Measurements from ENCODE around the gene SH3RF1.

DNA sequence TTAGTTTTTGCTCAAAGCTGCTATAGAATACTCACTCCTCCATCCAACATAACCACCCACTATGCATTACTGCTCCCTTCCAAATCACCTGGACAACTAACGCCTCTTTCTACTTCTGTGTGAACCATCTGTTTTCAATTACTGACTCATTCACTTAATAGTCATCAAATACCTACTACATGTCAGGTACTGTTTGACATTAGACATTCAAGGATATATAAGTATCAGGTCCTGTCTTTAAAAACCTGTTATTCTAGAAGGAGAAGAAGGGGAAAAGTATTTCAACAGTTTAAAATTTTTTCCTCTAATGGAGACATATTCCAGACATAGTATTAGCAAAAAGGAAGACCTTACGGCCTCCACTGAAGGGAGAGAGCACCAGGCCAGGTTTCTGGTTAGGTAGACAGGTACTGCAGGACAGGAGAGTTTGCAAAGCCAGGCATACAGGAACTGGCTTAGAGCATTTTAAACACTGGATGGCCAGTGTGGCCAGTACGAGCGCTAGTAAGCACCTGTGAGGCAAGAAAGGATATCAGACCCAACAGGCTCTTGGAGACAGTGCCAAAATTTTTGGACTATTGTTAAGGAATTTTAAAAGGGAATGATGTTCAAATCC, 39.0 kb downstream of the SH3RF1 start:
- TF ChIP-seq GATA3 (IDR thresholded peaks at IDR 0.05; ENCODE audit: low read depth, low read length) = no peak
- TF ChIP-seq GATA2 (IDR thresholded peaks at IDR 0.05; ENCODE audit: low read depth, low read length) = no peak
